Heart left ventricle (tissue), 13 donors: ENCODE results near the gene MYO16.

Experiments used
- POLR2A ChIP-seq, 2 donors: fragments of 450-650 bp; IDR thresholded peaks; one replicate each; pipeline ENCODE4 v1.6.1; 2017; ENCODE audit warnings: antibody characterized with exemption in 2 of 2, mild to moderate bottlenecking in 2 of 2, moderate library complexity in 2 of 2
- TF ChIP-seq, protein P1 (sequence below), 12 donors: fragments of 200-600 bp; sonication (generic) in 4 of 12; IDR thresholded peaks; one replicate each; pipeline versions ENCODE4 v1.5.0 to v1.8.0; 2018 to 2022; ENCODE audit warnings: antibody characterized with exemption in 12 of 12, mild to moderate bottlenecking in 5 of 12
- donor health status: ischemic (EF 13 %, LVEDD 7.1; RV severe dilation, severe dysfunction).
- donor health status: DM: no; HTN: yes; CAD: no.
- donor health status: DM: no; HTN: no; CAD: no.
- donor health status: ischemic (EF 25% LVEDD 6.9; RV normal size, moderate dysfunction).
- donor health status: ischemic (EF 25% LVEDD 5.7; RV mildly dilated, moderate dysfunction).
- donor health status: ischemic (EF 35%, LVEDD 5.7; RV mildly dilated, moderate dysfunction).
- donor health status: nonischemic (EF 11% LVEDD 7.7; RV severe dilation, severe dysfunction).
- donor health status: DM: yes; HTN: yes; CAD: no.
- donor health status: PGD.
- donor health status: ischemic (EF 29% LVEDD 5.4; RV normal size, mild dysfunction).
- donor health status: nonischemic (EF 23%, LVEDD 6.1; RV moderate dilation, normal function).

DNA sequence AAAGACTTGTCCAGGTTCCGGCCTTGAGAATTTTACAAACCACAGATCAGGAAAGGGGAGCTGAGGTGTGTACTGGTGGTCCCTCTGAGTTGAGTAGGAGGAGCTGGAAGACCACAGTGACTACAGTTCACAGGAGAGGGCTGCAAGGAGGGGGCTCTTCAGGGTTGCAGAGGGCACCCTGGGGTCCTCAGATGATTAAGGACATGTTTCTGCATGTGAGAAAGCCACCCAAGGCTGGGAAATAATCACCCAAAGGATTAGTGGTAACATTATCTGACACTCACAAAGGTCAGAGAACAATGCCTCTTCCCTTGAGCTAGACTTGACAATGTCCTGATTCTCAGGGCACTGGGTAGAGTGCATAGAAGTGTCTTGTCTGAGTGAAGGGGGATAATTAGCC is 616.6 kb downstream of the MYO16 start:
- TF ChIP-seq, protein P1, sequence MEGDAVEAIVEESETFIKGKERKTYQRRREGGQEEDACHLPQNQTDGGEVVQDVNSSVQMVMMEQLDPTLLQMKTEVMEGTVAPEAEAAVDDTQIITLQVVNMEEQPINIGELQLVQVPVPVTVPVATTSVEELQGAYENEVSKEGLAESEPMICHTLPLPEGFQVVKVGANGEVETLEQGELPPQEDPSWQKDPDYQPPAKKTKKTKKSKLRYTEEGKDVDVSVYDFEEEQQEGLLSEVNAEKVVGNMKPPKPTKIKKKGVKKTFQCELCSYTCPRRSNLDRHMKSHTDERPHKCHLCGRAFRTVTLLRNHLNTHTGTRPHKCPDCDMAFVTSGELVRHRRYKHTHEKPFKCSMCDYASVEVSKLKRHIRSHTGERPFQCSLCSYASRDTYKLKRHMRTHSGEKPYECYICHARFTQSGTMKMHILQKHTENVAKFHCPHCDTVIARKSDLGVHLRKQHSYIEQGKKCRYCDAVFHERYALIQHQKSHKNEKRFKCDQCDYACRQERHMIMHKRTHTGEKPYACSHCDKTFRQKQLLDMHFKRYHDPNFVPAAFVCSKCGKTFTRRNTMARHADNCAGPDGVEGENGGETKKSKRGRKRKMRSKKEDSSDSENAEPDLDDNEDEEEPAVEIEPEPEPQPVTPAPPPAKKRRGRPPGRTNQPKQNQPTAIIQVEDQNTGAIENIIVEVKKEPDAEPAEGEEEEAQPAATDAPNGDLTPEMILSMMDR (IDR thresholded peaks at IDR 0.05): no peak
- TF ChIP-seq POLR2A (IDR thresholded peaks at IDR 0.05): no peak
